22Rv1 (cell line): ENCODE results near the gene IL36A.

Experiments
- H3K27ac ChIP-seq: fragments of 450-650 bp; 2 replicates; pipeline ENCODE4 v1.5.1; 2017
- CTCF ChIP-seq: fragments of 450-650 bp; IDR thresholded peaks from 2 replicates; pipeline ENCODE4 v1.5.1; 2017; ENCODE audit warnings: mild to moderate bottlenecking
- ZFX ChIP-seq: fragments of 450-650 bp; IDR thresholded peaks from 2 replicates; pipeline ENCODE4 v1.6.1; 2017; ENCODE audit warnings: antibody characterized with exemption, borderline replicate concordance

IL36A gene

GRCh38 chr2:113046465-113046864 lies 41.2 kb downstream of the IL36A start:
- TF ChIP-seq CTCF (no peak), ZFX (no peak)
- H3K27ac ChIP-seq = peak overlapping the region; percentile 73

GRCh38 chr2:113050921-113051895 lies 45.9 kb downstream of the IL36A start:
- TF ChIP-seq CTCF (peak; percentile 30), ZFX (no peak)

DNA sequence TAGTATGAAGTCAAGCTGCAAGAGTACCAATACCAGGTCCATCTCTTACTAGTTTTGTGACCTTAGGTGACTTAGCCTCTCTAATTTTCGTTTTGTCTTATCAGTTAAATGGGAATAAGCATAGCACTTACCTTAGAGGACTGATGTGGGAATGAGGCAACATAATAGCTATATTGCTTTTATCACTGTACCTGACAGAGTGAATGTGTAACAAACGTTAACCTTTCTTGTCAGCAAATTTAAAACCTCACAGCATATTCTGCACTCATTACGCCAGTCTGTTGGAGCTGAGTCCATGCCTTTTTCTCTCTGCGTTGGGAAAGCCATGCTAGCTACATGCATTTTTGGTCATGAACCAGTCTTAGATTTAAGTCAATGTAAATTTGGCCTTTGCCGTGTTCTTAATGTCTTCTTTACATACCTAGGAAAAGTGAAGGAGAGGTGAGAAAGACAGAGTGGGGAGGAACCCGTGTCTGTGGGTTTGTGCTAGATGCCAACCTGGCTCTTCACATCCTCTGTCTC lies 47.2 kb downstream of the IL36A start, which contains the start of gene IL36B:
TSS of gene IL36B (minus strand) at position 472 of the 522 bp plus-strand sequence.
- no peak within 1 kb of the TSS for H3K27ac ChIP-seq
- TF ChIP-seq CTCF (no peak), ZFX (no peak)

More at GRCh38 chr2:113050921-113051895, 45.9 kb downstream of the IL36A start:
- H3K27ac ChIP-seq = no peak overlapping the region

DNA sequence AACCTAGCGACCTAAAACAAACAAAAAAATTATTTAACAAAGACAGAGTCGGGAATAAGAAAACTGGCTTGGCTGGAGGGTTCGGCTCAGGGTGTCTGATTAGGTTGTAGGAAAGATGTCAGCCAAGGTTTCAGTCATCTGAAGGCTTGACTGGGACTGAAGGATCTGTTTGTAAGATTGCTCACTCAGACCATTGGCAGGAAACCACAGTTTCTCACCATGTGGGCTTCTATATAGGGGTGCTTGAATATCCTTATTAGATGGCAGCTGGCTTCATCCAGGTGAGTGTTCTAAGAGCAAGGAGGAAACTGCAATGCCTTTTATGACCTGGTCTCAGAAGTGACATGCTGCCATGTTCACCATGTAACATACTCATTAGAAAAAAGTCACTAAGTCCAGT lies 48.4 kb downstream of the IL36A start:
- no peak for TF ChIP-seq CTCF
- TF ChIP-seq ZFX = no peak
- H3K27ac ChIP-seq = no peak overlapping the region

- H3K27ac ChIP-seq = no peak overlapping the region
- no peak for TF ChIP-seq ZFX
- no peak for TF ChIP-seq CTCF
Observed at GRCh38 chr2:113054066-113054465, 48.8 kb downstream of the IL36A start.

- H3K27ac ChIP-seq = no peak overlapping the region
- TF ChIP-seq CTCF = no peak
- no peak for TF ChIP-seq ZFX
Observed at GRCh38 chr2:113056521-113056920, 51.3 kb downstream of the IL36A start.

DNA sequence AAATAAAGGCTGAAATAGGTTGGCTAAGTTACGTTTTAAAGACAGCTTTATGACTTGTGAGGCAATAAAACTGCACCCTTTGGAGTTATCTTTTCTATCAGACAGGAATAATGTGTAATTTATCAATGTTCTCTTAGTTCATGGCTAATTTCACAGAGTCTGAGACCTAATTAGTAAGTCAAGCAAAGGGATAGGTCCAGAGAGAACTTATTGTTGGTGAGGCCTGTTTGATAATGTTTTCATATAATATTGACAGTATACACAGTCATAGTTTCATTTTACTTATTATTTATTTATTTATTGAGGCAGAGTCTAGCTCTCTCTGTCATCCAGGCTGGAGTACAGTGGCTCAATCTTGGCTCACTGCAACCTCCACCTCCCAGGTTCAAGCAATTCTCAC lies 51.9 kb downstream of the IL36A start:
- no peak for TF ChIP-seq ZFX
- no peak overlapping the region for H3K27ac ChIP-seq
